ENCODE data around the gene TACC2. TPM values are rescaled to one million over a fixed set of nuclear protein-coding genes. Genes with fewer than 3 reads are reported as not detected.

Gene TACC2
- total and polyA plus RNA-seq, 2 donors (not counting 3 experiments of a cell fraction or from before 2014, with no cell fraction given), result 14.4 to 46.2 TPM

DNA sequence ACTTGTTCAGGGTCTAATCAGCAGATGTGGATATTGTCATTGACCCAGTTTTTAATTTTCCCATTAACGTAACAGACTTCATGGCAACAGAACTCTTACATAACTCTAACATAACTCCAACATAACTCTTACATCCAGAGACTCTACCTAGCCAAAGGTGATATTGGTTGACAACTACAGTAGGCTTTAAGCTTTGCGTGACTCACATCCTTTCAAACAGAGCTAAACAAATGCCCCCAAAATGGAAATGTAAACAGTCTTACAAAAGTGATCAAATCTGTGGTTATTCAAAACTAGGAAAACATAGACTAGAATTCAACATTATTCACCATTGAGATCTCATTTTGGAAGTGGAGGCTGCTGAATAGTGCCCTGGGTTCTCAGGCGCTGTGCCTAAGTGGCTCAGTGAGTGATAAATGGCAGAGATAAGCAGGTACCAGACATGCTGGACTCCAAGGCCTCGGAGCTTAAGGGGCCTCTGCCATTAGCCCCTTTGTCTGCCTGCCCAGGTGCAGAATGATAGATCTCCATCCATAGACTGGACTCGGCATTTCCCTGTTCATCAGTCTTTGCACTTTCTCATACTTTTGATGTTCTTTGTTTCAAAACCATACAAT, 247.8 kb downstream of the TACC2 start:
- dilution Hi-C loops (cut with MboI; ENCODE audit: extremely low pct_ligation_motif_present, low sequenced_read_pairs), result no loop called here
- H3K4me3 ChIP-seq (replicated peaks in 1 of 3; ENCODE audit: insufficient read depth in 1 of 3, low read depth in 1 of 3, low read length in 3 of 3), result no peak overlapping the region

More for the DNA sequence above, 247.8 kb downstream of the TACC2 start:
- no peak for TF ChIP-seq MYC (IDR thresholded peaks at IDR 0.05; ENCODE audit: low read depth, low read length)
- TF ChIP-seq, protein P1, sequence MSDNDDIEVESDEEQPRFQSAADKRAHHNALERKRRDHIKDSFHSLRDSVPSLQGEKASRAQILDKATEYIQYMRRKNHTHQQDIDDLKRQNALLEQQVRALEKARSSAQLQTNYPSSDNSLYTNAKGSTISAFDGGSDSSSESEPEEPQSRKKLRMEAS (IDR thresholded peaks at IDR 0.05; ENCODE audit: insufficient read depth, insufficient read length), result no peak
- TF ChIP-seq POLR2A (IDR thresholded peaks at IDR 0.05; ENCODE audit: low read depth, low read length), result no peak
- TF ChIP-seq EZH2 (IDR thresholded peaks at IDR 0.05; ENCODE audit: borderline replicate concordance, low read depth, low read length, severe bottlenecking), result no peak
- no peak for TF ChIP-seq GATA2 (IDR thresholded peaks at IDR 0.05; ENCODE audit: insufficient read depth, insufficient read length, low read depth, low read length)
- no peak for TF ChIP-seq JUN (IDR thresholded peaks at IDR 0.05; ENCODE audit: borderline replicate concordance, insufficient read depth, insufficient read length, low read depth)
- no peak for TF ChIP-seq CTCF (IDR thresholded peaks at IDR 0.05; ENCODE audit: extremely low read depth in 1 of 2, insufficient read depth in 1 of 2, low read depth in 1 of 2, low read length in 2 of 2)
- TF ChIP-seq FOS (IDR thresholded peaks at IDR 0.05; ENCODE audit: borderline replicate concordance, insufficient read depth, low read length), result no peak
- TF ChIP-seq POLR2AphosphoS5 (IDR thresholded peaks at IDR 0.05; ENCODE audit: insufficient read depth, low read depth, low read length), result no peak
- Histone ChIP-seq H3K79me2 (ENCODE audit: control insufficient read depth, insufficient read depth, low read length) (no peaks in the 10 kb centered on the region), H3K9me1 (replicated peaks; ENCODE audit: control insufficient read depth, extremely low read depth, insufficient read depth, low read length) (no peaks in the 10 kb centered on the region), H3K9me3 (replicated peaks; ENCODE audit: control insufficient read depth, insufficient read depth, low read length) (no peaks in the 10 kb centered on the region), H3K27me3 (ENCODE audit: control insufficient read depth in 2 of 2, insufficient read depth in 2 of 2, low read length in 2 of 2) (no peaks in the 10 kb centered on the region), H4K20me1 (replicated peaks; ENCODE audit: control insufficient read depth, extremely low read depth, insufficient read depth, low read length) (no peaks in the 10 kb centered on the region), H3K9ac (replicated peaks; ENCODE audit: extremely low read depth, insufficient read depth, low read length) (no peak overlapping the region), H3K4me1 (ENCODE audit: control insufficient read depth, extremely low read depth, insufficient read depth, low read length) (no peaks in the 10 kb centered on the region), H3K4me2 (ENCODE audit: insufficient read depth, low read length) (no peak overlapping the region), H3K36me3 (ENCODE audit: control insufficient read depth in 2 of 2, extremely low read depth in 1 of 2, insufficient read depth in 2 of 2, low read length in 2 of 2) (peaks cover 0 to 10% of the 10 kb centered on the region in 2 experiments), H3K27ac (ENCODE audit: insufficient read depth, low read depth, low read length) (no peak overlapping the region), H2AFZ (ENCODE audit: low read depth, low read length) (no peak overlapping the region)
- DNase-seq (ENCODE audit: low read depth, low spot score) (no peak), FAIRE-seq (no peak)
- no TSS peak for BruUV-seq (replicated peaks)
- ChIA-PET CTCF (interaction anchor here (1.0 kb wide), 1 partner anchor 31 kb away, joined by 3 read pairs; no protein-coding TSS in a partner anchor), POLR2A (no interaction called here)
- intact Hi-C loops (cut with micrococcal nuclease), result no loop called here
